Measurements from ENCODE around the gene NBEA.

NBEA gene

DNA sequence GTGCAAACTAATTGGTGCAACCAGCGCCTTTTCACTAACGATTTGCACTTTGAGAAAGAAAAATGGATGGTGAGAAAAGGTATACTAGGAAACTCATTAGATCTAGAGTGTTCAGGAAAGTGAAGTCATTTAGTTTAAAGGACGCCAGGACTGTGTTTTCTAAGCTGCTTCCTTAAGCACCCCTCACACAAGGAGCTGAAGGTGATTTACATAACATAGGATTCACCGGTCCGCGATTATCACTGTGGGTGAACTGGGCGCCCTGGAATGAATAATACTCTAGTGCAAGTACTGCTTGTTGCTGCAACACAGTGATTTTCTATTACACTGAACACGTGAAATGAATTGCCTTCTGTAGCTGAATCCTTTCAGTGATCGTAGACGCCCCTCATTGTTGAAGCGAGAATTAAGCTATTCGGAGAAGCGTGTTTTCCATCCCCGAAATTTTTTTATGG lies 537.0 kb downstream of the NBEA start:
- H3K4me3 ChIP-seq (ENCODE audit: low read depth, low read length), result no peak overlapping the region
- TF ChIP-seq, protein P1, sequence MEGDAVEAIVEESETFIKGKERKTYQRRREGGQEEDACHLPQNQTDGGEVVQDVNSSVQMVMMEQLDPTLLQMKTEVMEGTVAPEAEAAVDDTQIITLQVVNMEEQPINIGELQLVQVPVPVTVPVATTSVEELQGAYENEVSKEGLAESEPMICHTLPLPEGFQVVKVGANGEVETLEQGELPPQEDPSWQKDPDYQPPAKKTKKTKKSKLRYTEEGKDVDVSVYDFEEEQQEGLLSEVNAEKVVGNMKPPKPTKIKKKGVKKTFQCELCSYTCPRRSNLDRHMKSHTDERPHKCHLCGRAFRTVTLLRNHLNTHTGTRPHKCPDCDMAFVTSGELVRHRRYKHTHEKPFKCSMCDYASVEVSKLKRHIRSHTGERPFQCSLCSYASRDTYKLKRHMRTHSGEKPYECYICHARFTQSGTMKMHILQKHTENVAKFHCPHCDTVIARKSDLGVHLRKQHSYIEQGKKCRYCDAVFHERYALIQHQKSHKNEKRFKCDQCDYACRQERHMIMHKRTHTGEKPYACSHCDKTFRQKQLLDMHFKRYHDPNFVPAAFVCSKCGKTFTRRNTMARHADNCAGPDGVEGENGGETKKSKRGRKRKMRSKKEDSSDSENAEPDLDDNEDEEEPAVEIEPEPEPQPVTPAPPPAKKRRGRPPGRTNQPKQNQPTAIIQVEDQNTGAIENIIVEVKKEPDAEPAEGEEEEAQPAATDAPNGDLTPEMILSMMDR (IDR thresholded peaks at IDR 0.05; ENCODE audit: control insufficient read depth, extremely low read depth, insufficient read depth), result no peak
- DNase-seq (ENCODE audit: low read depth), result no peak

GRCh38 chr13:35479706-35480105 lies 537.6 kb downstream of the NBEA start:
- no peak for DNase-seq (ENCODE audit: low read depth)
- no peak overlapping the region for H3K4me3 ChIP-seq (ENCODE audit: low read depth, low read length)
- TF ChIP-seq, protein P1 (IDR thresholded peaks at IDR 0.05; ENCODE audit: control insufficient read depth, extremely low read depth, insufficient read depth), result no peak

DNA sequence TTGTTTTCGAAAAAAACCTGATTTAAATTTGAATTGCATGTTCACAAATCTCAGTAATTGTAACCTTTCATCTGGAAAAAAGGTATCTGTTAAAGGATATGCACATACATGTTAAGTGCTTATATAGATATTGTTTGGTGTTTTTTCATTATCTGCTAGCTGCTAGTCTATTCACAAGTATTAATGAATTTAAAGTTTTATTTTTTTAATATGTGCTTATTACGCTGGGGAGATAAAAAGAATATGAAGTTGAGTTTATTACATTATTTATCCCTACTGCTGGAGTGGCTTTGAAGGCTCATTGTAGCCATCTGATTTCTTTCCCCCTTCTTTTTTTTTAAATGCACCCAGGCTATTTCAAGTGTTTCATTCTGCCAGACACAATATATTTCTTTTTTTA lies 538.3 kb downstream of the NBEA start:
- TF ChIP-seq, protein P1 (IDR thresholded peaks at IDR 0.05; ENCODE audit: control insufficient read depth, extremely low read depth, insufficient read depth), result no peak
- no peak for DNase-seq (ENCODE audit: low read depth)
- H3K4me3 ChIP-seq (ENCODE audit: low read depth, low read length), result no peak overlapping the region

DNA sequence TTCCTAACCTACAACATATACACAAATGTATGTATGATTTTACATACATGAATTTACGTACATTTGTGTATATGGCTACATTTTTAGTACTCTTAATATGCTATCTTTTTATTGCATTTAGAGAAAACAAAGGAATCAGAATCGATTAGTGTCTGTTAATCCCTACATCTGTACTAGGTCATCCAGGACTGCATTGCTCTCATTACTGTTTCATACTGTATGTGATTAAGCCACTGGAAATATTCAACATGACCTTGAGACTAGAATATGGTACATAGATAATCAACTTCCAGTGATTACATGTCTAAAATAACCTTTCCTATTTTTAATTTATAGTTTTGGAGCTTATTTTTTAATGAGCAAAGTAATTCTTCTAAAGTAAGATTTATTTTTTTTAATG lies 539.7 kb downstream of the NBEA start:
- no peak overlapping the region for H3K4me3 ChIP-seq (ENCODE audit: low read depth, low read length)
- TF ChIP-seq, protein P1 (IDR thresholded peaks at IDR 0.05; ENCODE audit: control insufficient read depth, extremely low read depth, insufficient read depth), result no peak
- no peak for DNase-seq (ENCODE audit: low read depth)

DNA sequence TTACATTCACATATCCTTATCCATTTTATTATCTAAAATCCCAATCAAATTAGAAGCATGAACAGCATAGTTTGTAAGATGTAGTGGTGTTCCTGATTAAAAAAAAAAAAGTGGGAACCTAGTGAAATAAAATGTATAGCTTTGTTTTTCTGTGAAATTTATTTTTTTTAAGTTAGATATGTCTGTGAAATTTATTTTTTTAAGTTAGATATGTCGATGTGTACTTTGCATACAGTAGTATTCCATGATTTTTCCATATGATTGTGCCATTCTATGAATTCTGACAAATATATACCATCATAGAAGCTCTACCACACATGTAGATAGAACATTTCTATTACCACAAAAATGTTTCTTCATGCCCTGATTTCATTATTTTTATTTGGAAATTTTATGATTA lies 540.5 kb downstream of the NBEA start:
- H3K4me3 ChIP-seq (ENCODE audit: low read depth, low read length), result no peak overlapping the region
- DNase-seq (ENCODE audit: low read depth), result no peak
- TF ChIP-seq, protein P1 (IDR thresholded peaks at IDR 0.05; ENCODE audit: control insufficient read depth, extremely low read depth, insufficient read depth), result no peak

DNA sequence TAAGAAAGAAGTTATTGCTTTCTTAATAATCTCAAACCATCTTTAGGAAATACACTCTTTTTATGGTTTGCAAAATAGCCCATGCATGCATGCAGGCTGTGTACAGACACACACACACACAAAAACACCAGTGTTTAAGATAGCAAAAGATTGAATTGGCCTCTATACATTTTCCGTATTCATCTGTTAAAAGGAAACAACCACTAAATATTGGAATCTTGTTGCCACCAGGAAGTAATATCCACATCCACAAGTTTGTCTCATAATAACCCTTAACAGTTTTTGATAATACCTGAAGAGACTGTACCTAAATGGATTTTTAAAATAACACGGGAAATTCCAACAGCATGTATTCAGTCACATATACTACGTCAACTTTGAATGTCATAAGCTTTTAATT lies 541.7 kb downstream of the NBEA start:
- DNase-seq (ENCODE audit: low read depth), result no peak
- TF ChIP-seq, protein P1 (IDR thresholded peaks at IDR 0.05; ENCODE audit: control insufficient read depth, extremely low read depth, insufficient read depth), result no peak
- H3K4me3 ChIP-seq (ENCODE audit: low read depth, low read length), result no peak overlapping the region

GRCh38 chr13:35484384-35484783 lies 542.3 kb downstream of the NBEA start:
- DNase-seq (ENCODE audit: low read depth), result no peak
- TF ChIP-seq, protein P1 (IDR thresholded peaks at IDR 0.05; ENCODE audit: control insufficient read depth, extremely low read depth, insufficient read depth), result no peak
- no peak overlapping the region for H3K4me3 ChIP-seq (ENCODE audit: low read depth, low read length)
